Endothelial cell of umbilical vein (primary cell): ENCODE data around the gene LRRC32.

Source experiments
- EZH2 ChIP-seq: IDR thresholded peaks from 2 replicates; pipeline ENCODE4 v1.6.1; 2012; ENCODE audit warnings: borderline replicate concordance, low read depth, mild to moderate bottlenecking, moderate library complexity, low read length, inconsistent platforms; ENCODE audit not compliant: severe bottlenecking
- TF ChIP-seq, protein P1 (sequence below), 2 donors: IDR thresholded peaks; 1 replicate in 1 of 2; 2 replicates in 1 of 2; pipeline ENCODE4 v1.5.1; 2011; ENCODE audit warnings: low read length in 2 of 2, mild to moderate bottlenecking in 2 of 2, moderate library complexity in 2 of 2, control low read depth in 1 of 2, inconsistent platforms in 1 of 2, low read depth in 1 of 2; ENCODE audit not compliant: insufficient read depth in 1 of 2; ENCODE audit errors: extremely low read depth in 1 of 2

DNA sequence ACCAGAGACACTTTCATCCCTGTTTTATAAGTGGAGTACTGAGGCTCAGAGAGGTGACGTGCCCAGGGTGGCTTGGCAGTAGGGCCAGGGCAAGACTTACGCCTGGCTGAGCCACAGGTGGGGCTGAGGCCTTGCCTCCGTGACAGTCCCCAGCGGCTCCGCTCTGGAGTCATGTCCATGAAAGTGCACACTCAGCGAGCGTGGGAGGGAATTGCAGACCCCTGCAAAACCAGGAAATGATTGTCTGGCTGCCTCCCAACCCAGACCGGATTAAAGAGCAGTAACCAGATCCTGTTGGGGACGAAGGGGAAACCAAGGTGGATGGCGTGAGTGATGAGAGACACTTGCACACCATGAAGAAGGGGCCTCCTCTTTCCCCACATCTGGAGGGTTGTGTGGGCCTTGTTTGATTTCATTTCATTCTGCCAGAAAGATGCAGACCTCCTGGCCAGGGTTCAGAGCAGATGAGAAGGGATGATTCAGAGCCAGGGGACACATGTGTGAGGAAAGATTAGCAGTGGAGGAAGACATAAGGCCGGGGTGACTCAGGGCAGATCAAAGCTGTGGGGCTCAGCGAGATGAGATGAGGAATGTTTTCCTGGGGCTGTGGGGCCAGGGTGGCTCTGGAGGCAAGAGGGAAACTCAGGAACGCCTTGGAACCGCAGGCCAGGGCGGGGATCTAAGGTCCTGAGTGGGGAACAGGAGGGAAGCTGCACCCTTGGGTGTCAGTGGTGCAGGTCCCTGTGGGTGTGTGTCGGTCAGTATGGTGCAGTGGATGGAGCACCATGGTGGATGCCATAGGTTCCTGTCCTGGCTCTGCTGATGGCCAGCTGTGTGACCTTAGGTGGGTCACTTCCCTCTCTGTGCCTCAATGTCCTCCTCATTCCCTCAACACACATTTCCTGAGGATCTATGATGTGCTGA is 29.9 kb upstream of the LRRC32 start:
- TF ChIP-seq, protein P1, sequence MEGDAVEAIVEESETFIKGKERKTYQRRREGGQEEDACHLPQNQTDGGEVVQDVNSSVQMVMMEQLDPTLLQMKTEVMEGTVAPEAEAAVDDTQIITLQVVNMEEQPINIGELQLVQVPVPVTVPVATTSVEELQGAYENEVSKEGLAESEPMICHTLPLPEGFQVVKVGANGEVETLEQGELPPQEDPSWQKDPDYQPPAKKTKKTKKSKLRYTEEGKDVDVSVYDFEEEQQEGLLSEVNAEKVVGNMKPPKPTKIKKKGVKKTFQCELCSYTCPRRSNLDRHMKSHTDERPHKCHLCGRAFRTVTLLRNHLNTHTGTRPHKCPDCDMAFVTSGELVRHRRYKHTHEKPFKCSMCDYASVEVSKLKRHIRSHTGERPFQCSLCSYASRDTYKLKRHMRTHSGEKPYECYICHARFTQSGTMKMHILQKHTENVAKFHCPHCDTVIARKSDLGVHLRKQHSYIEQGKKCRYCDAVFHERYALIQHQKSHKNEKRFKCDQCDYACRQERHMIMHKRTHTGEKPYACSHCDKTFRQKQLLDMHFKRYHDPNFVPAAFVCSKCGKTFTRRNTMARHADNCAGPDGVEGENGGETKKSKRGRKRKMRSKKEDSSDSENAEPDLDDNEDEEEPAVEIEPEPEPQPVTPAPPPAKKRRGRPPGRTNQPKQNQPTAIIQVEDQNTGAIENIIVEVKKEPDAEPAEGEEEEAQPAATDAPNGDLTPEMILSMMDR (IDR thresholded peaks at IDR 0.05; ENCODE audit: extremely low read depth in 1 of 2, insufficient read depth in 1 of 2, low read depth in 1 of 2, low read length in 2 of 2): no peak
- no peak for TF ChIP-seq EZH2
